ENCODE data around the gene COL16A1. TPM values are rescaled to one million over a fixed set of nuclear protein-coding genes. Genes with fewer than 3 reads are reported as not detected.

Gene COL16A1
- total RNA-seq, 8 experiments from 2014 or later, result 0.87 to 39.0 (median 3.8) TPM

Other genes starting within 250 kb of the COL16A1 start
- 100 to 1,000 TPM in 1 of 8 experiments, 1 to 10 TPM in 3, under 1 TPM in 3, not detected in 1; 0.11 to 120 (median 1.7) TPM for gene TINAGL1, start 127.5 kb downstream of the COL16A1 start, total RNA-seq
- under 1 TPM in 7 of 8 experiments, not detected in 1; 0.11 to 0.91 (median 0.27) TPM for gene HCRTR1, start 86.3 kb downstream of the COL16A1 start, total RNA-seq
- gene PEF1, start 59.1 kb downstream of the COL16A1 start, total RNA-seq, result 10 to 100 TPM; 43.2 to 79.6 (median 54.5) TPM
- gene ADGRB2, start 60.3 kb upstream of the COL16A1 start, total RNA-seq, result 10 to 100 TPM in 7 of 8 experiments, 1 to 10 TPM in 1; 3.7 to 60.2 (median 35.4) TPM
- gene SPOCD1, start 112.0 kb upstream of the COL16A1 start, total RNA-seq, result 1 to 10 TPM in 3 of 8 experiments, under 1 TPM in 5; 0.05 to 4.0 (median 0.65) TPM
- 100 to 1,000 TPM in 7 of 8 experiments, 10 to 100 TPM in 1; 94.8 to 242 (median 200) TPM for gene PTP4A2, start 234.4 kb upstream of the COL16A1 start, total RNA-seq